ENCODE results near the gene IFNA17.
"Not testable (repeated sequence)": the region's sequence is repeated elsewhere in the genome, so short reads cannot be mapped to it uniquely, and the experiment has no call there.

Gene IFNA17

DNA sequence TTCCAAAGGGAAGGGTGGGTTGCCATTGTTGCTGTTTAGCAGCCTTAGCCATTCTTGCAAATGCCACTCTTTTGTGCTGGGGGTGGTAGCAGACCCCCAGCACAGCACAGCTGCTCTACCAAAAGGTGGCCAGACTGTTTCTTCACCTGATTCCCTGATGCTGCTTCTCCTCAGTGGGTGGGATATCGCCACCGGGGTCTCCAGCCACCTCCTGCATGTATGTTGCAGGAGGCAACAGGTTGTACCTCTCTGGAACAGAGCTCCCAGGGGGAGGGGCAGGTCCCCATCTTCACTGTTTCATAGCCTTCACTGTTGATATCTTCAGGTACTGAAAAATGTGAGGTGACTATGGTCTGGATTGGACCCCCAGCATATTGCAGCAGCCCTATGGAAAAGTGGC lies 17.2 kb downstream of the IFNA17 start:
- DNase-seq (ENCODE audit: low read depth): not testable (repeated sequence)

DNA sequence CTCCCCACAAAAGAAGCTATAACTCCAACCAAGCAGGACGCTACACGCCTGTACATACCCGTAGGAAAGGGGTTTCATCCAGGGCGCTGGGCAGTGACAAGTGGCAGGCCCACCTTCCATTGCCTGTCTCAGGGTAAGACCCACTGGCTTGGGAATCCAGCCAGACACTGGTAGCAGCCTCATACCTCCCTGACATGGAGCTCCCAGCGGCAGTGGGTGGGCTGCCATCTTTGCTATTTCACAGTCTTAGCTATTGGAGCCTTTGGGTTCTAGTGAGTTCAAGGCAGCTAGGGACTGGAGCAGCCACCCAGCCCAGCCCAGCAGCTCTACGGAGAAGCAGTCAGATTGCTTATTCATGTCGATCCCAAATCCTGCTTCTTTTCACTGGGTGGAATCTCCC lies 17.7 kb downstream of the IFNA17 start:
- no peak for DNase-seq (ENCODE audit: low read depth)

DNA sequence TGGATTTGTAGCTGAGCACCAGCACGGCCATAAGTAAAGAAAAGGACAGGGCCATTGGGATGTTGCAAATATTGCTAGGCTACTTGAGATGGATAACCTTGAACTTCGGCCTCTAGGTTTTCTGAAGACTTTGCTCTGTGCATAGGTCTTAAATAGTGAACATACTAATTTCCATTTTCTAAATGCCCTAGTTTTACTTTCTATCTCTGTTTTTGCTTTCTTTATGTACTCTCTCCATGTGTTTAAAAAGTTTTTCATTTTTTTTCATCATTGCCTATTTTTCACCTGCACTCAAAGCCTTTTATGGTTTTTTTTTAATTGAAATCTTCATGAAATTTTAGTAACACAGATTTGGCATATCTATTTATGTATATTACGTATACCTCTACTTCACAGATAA lies 21.0 kb downstream of the IFNA17 start, which contains the start of gene IFNA10:
TSS of gene IFNA10 (minus strand) at position 101 of the 400 bp plus-strand sequence. CDS start at position 55, 46 bp downstream.
- DNase-seq (ENCODE audit: low read depth): not testable (repeated sequence)

DNA sequence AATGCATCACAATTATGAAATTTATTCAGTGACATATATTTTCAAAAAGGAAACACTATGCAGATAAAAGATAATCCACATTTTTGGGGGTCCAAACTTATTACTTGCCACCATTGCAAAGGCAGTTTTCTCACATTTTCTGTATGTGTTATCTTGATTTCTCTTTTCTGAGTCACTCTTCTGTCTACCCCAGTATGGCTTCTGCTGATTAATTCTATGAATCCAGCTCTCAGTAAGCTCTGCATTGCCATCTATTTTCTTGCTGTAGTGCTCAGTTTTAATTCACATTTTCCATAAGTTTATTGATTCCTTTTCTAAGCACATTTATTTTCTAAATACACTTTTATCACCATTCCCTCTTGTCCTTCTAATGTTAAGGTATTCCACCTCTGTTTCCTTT lies 22.8 kb downstream of the IFNA17 start:
- DNase-seq (ENCODE audit: low read depth): no peak

DNA sequence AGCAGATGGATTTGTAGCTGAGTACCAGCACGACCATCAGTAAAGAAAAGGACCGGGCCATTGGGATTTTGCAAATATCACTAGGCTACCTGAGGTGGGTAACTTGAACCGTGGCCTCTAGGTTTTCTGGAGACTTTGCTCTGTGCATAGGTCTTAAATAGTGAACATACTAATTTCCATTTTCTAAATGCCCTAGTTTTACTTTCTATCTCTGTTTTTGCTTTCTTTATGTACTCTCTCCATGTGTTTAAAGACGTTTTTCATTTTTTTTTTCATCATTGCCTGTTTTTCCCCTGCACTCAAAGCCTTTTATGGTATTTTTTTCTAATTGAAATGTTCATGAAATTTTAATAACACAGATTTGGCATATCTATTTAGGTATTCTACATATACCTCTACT lies 25.9 kb downstream of the IFNA17 start, which contains the start of gene IFNA7:
TSS of gene IFNA7 (minus strand) at position 101 of the 400 bp plus-strand sequence. CDS start at position 61, 40 bp downstream.
- DNase-seq (ENCODE audit: low read depth): not testable (repeated sequence)

DNA sequence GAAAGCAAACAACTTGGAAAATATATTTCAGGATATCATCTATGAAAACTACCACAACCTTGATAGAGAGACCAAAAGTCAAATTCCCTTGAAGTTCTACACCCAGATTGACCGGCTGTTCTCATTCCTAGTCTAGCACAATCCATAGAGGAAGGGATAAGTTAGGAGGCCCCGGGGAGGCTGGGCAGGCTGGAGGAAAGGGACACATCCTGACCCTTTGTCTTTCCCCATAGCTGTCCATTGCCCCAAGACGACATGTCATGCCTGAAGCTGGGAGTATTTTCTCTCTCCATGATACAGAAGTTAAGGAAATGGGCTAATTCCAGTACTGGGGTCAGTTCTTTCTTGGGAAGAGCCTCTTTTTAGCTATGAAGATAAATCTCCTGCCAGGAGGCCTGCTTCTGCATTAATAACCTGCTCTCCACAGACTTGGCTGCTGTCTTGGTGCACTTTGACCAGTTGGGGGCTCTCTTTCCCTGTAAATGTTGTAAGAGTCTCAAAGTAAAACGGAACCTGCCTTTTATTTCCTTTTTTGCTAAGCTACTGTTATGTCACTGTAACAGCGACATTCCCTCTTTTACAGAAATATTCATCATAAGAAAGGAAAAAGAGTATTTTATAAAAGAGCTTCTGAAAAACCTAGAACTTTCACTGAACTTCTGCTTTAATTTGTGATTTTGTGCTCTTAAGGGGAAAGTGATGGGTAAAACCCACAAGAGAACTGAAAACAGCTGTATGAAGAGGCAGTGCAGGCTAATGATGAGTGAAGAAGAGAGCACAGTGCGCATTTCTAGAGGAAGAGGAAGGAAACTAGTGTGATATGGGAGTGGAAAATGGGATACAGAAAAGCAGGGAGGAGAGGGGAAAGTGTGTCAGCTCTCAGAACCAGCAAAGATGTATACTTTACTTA lies 32.9 kb downstream of the IFNA17 start:
- DNase-seq (ENCODE audit: low read depth): not testable (repeated sequence)

DNA sequence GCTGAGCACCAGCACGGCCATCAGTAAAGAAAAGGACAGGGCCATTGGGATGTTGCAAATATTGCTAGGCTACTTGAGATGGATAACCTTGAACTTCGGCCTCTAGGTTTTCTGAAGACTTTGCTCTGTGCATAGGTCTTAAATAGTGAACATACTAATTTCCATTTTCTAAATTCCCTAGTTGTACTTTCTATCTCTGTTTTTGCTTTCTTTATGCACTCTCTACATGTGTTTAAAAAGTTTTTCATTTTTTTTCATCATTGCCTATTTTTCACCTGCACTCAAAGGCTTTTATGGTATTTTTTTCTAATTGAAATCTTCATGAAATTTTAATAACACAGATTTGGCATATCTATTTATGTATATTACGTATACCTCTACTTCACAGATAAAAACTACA lies 40.5 kb downstream of the IFNA17 start, which contains the start of gene IFNA4:
TSS of gene IFNA4 (minus strand) at position 101 of the 400 bp plus-strand sequence. CDS start at position 45, 56 bp downstream.
- DNase-seq (ENCODE audit: low read depth): not testable (repeated sequence)

DNA sequence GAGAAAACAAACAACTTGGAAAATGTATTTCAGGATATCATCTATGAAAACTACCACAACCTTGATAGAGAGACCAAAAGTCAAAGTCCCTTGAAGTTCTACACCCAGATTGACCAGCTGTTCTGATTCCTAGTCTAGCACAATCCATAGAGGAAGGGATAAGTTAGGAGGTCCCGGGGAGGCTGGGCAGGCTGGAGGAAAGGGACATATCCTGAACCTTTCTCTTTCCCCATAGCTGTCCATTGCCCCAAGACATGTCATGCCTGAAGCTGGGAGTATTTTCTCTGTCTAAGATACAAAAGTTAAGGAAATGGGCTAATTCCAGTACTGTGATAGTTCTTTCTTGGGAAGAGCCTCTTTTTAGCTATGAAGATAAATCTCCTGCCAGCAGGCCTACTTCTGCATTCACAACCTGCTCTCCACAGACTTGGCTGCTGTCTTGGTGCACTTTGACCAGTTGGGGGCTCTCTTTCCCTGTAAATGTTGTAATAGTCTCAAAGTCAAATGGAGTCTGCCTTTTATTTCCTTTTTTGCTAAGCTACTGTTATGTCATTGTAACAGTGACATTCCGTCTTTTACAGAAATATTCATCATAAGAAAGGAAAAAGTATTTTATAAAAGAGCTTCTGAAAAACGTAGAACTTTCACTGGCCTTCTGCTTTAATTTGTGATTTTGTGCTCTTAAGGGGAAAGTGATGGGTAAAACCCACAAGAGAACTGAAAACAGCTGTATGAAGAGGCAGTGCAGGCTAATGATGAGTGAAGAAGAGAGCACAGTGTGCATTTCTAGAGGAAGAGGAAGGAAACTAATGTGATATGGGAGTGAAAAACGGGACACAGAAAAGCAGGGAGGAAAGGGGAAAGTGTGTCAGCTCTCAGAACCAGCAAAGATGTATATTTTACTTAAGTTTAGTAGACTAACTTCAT lies 44.9 kb downstream of the IFNA17 start:
- DNase-seq (ENCODE audit: low read depth): not testable (repeated sequence)

All from stimulated activated CD8-positive, alpha-beta memory T cell treated with anti-CD3 and anti-CD28 coated beads, Interleukin-7, amount 100 ng/mL, for 24 hours (primary cell).